ENCODE results near the gene AGAP2. TPM values are rescaled to one million over a fixed set of nuclear protein-coding genes. Genes with fewer than 3 reads are reported as not detected.
A peak's percentile ranks its signal among the peaks of the same experiment; 100 is the strongest.

The AGAP2 gene
- total RNA-seq, 4 donors from 2014 or later, result 1.1 to 5.7 (median 2.5) TPM

GRCh38 chr12:57697076-57697475, 41.5 kb downstream of the AGAP2 start:
- Histone ChIP-seq H3K4me1 (peaks cover 0 to 19% (median 11%) of the 10 kb centered on the region in 4 donors), H3K27me3 (no peaks in the 10 kb centered on the region), H3K4me3 (no peak overlapping the region), H3K27ac (no peak overlapping the region), H3K9me3 (no peaks in the 10 kb centered on the region), H3K36me3 (peaks cover 2 to 53% (median 18%) of the 10 kb centered on the region in 3 donors)
- 94 to 100% methylated on average over 1 of the region's 1 CpG for WGBS, 2 donors
- no peak for DNase-seq (ENCODE audit: low spot score in 2 of 2)
- TF ChIP-seq POLR2A (IDR thresholded peaks at IDR 0.05), result no peak

DNA sequence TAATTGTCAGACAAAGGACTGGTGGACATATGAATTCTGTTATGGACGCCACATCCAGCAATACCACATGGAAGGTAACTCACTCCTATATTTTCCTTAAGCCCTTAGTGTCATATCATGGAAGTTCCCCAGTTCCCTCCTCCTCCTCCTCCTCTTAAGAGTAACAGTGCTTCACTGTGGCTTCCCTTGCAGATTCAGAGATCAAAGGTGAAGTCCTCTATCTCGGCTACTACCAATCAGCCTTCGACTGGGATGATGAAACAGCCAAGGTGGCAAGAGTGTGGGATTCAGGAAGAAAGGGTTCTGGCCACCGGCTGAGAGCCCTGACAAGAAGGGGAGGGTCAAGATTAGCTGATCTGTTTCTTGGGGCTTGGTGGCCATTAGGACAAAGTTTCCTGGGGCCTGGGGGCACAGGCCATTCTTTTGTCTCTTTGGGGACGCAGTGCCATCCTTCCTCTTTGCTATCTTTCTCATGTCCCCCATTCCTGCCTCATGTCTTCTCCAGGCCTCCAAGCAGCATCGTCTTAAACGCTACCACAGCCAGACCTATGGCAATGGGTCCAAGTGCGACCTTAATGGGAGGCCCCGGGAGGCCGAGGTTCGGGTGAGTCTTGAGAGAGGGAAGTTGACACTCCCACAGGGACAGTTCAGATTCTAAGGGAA, 42.6 kb downstream of the AGAP2 start:
- no peak for DNase-seq (ENCODE audit: low spot score in 2 of 2)
- no peak overlapping the region for H3K27ac ChIP-seq
- WGBS, 2 donors, result 88 to 92% methylated on average over 11 of the region's 11 CpGs
- no peaks in the 10 kb centered on the region for H3K27me3 ChIP-seq
- no peaks in the 10 kb centered on the region for H3K9me3 ChIP-seq
- TF ChIP-seq POLR2A (IDR thresholded peaks at IDR 0.05) (no peak), EP300 (IDR thresholded peaks at IDR 0.05) (no peak)
- TF ChIP-seq, protein P1, sequence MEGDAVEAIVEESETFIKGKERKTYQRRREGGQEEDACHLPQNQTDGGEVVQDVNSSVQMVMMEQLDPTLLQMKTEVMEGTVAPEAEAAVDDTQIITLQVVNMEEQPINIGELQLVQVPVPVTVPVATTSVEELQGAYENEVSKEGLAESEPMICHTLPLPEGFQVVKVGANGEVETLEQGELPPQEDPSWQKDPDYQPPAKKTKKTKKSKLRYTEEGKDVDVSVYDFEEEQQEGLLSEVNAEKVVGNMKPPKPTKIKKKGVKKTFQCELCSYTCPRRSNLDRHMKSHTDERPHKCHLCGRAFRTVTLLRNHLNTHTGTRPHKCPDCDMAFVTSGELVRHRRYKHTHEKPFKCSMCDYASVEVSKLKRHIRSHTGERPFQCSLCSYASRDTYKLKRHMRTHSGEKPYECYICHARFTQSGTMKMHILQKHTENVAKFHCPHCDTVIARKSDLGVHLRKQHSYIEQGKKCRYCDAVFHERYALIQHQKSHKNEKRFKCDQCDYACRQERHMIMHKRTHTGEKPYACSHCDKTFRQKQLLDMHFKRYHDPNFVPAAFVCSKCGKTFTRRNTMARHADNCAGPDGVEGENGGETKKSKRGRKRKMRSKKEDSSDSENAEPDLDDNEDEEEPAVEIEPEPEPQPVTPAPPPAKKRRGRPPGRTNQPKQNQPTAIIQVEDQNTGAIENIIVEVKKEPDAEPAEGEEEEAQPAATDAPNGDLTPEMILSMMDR (IDR thresholded peaks at IDR 0.05), result no peak
- H3K36me3 ChIP-seq, result peaks cover 2 to 44% (median 18%) of the 10 kb centered on the region in 3 donors
- no peak overlapping the region for H3K4me3 ChIP-seq
- peaks cover 0 to 19% (median 11%) of the 10 kb centered on the region in 4 donors for H3K4me1 ChIP-seq

DNA sequence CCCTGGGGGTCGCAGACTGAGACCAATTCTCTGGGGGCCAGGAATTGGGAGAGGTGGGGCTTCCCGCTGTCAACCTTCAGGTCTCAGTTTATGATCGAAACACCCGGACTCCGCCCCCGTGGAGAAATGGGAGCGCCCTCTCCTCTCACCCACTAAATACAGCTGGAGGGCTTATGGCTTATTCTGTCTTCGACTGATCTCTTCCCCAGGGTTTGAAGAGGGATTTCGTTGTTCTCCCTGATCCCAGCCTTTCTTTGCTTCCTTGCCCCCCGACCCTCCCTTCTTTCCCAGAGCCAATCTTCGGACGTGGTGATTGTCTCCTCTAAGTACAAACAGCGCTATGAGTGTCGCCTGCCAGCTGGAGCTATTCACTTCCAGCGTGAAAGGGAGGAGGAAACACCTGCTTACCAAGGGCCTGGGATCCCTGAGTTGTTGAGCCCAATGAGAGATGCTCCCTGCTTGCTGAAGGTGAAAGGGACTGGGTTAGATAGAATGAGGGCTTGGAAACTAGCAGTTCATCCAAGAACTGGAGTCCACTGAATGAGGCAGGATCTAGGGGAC, 44.0 kb downstream of the AGAP2 start:
- WGBS, 2 donors, result 0 to 2% methylated on average over 15 of the region's 15 CpGs
- H3K27ac ChIP-seq, result peak overlapping the region in 3 of 4 donors; percentile 87 to 91 (median 90)
- peak overlapping the region; percentile 60 to 96 (median 84) for H3K4me3 ChIP-seq
- H3K9me3 ChIP-seq, result no peaks in the 10 kb centered on the region
- no peaks in the 10 kb centered on the region for H3K27me3 ChIP-seq
- peaks cover 0 to 19% (median 11%) of the 10 kb centered on the region in 4 donors for H3K4me1 ChIP-seq
- peaks cover 2 to 34% (median 18%) of the 10 kb centered on the region in 3 donors for H3K36me3 ChIP-seq
- DNase-seq (ENCODE audit: low spot score in 2 of 2), result no peak
- TF ChIP-seq, protein P1 (IDR thresholded peaks at IDR 0.05), result no peak
- no peak for TF ChIP-seq EP300 (IDR thresholded peaks at IDR 0.05)
- no peak for TF ChIP-seq POLR2A (IDR thresholded peaks at IDR 0.05)

DNA sequence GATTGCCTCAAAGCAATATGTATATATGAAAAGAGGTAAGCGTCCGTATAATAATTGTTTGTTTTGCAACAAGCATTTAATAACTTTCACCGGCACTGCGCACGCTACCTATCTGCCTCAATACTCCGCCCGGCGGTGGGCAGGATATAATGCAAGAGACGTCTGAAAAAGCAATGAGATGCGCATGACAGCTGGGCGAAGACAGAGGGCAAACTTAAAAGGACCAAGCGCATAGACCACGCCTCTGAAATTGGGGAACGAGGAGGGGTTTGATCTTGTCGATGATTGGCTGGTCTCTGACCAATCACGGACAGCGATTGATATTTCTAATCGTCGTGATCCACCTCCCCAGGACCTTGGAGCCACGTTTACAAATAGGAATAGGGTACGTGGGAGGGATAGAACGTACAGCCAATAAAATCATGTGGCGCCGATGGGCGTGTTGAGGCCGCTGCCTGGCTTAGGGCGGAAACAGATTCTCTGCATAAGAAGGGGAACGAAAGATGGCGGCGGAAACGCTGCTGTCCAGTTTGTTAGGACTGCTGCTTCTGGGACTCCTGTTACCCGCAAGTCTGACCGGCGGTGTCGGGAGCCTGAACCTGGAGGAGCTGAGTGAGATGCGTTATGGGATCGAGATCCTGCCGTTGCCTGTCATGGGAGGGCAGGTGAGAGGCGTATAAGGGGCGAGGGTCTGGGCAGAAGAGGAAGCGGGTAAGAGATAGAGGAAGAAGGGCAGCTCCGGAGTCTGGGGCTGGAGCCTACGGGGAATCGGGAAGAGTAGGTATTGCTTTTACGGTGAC, 44.7 kb downstream of the AGAP2 start, which contains the start of gene OS9:
OS9 (plus strand) TSS at position 474 of the 800 bp plus-strand sequence; CDS start at position 504, 30 bp downstream.
- no peaks in the 10 kb centered on the region for H3K27me3 ChIP-seq
- peaks cover 0 to 19% (median 11%) of the 10 kb centered on the region in 4 donors for H3K4me1 ChIP-seq
- H3K4me3 ChIP-seq, result peak within 1 kb of the TSS; percentile 60 to 96 (median 84)
- TF ChIP-seq, protein P1 (IDR thresholded peaks at IDR 0.05), result peak; percentile 78 to 89 (median 84)
- TF ChIP-seq POLR2A (IDR thresholded peaks at IDR 0.05) (peak; percentile 73 to 80), EP300 (IDR thresholded peaks at IDR 0.05) (peak; percentile 29 to 93)
- H3K27ac ChIP-seq, result peak within 1 kb of the TSS in 3 of 4 donors; percentile 87 to 91 (median 90)
- no peaks in the 10 kb centered on the region for H3K9me3 ChIP-seq
- 1% methylated on average over 45 of the region's 45 CpGs for WGBS, 2 donors
- peaks cover 2 to 33% (median 18%) of the 10 kb centered on the region in 3 donors for H3K36me3 ChIP-seq
- peak; percentile 94 to 98 for DNase-seq (ENCODE audit: low spot score in 2 of 2)

DNA sequence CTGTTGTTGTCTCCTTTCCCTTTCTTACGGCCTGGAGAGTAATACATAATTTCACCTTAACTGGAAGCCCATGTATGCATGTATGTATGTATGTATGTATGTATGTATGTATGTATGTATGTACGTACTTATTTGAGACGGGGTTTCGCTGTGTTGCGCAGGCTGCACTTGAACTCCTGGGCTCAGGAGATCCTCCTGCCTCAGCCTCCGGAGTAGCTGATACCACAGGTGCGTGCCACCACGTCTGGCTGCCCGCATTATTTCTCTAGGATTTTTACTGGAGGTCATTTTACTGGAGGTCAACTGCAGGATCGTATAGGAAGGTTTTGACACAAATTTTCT, 45.3 kb downstream of the AGAP2 start:
- 50 to 53% methylated on average over 10 of the region's 10 CpGs for WGBS, 2 donors
- no peaks in the 10 kb centered on the region for H3K27me3 ChIP-seq
- peak overlapping the region in 2 of 4 donors; percentile 22 to 74 for H3K4me3 ChIP-seq
- no peak for DNase-seq (ENCODE audit: low spot score in 2 of 2)
- no peaks in the 10 kb centered on the region for H3K9me3 ChIP-seq
- TF ChIP-seq EP300 (IDR thresholded peaks at IDR 0.05), result no peak
- TF ChIP-seq POLR2A (IDR thresholded peaks at IDR 0.05), result no peak
- TF ChIP-seq, protein P1 (IDR thresholded peaks at IDR 0.05), result no peak
- H3K4me1 ChIP-seq, result peaks cover 0 to 19% (median 11%) of the 10 kb centered on the region in 4 donors
- H3K36me3 ChIP-seq, result peaks cover 2 to 29% (median 18%) of the 10 kb centered on the region in 3 donors
- H3K27ac ChIP-seq, result peak overlapping the region in 3 of 4 donors; percentile 37 to 87 (median 50)

All from tibial nerve (tissue), 4 donors.